Measurements from ENCODE around the gene PLSCR5.

- TF ChIP-seq CTCF (conservative IDR thresholded peaks at IDR 0.05) (no peak), EZH2 (IDR thresholded peaks at IDR 0.05; ENCODE audit: low read depth) (no peak)
Observed at GRCh38 chr3:146581951-146582467, 23.1 kb downstream of the PLSCR5 start.
